H1 (cell line): Measurements from ENCODE around the gene GNB1. TPM values are rescaled to one million over a fixed set of nuclear protein-coding genes. Genes with fewer than 3 reads are reported as not detected.

Experiments
- CTCF ChIA-PET: fragments of 300-600 bp; sonication (Branson Sonifier 250); formaldehyde crosslinking; loops from one replicate; lab custom pipeline; 2021; ENCODE audit not compliant: partially characterized antibody; lab: Charles Lee
- POLR2A ChIA-PET: fragments of 300-600 bp; sonication (Branson Sonifier 250); formaldehyde crosslinking; loops from one replicate; lab custom pipeline; 2021; ENCODE audit warnings: inconsistent platforms; ENCODE audit not compliant: partially characterized antibody; lab: Charles Lee
- DNase-seq, 2 experiments: peaks; one replicate each; pipeline versions ENCODE4 v3.0.0 to v3.0.0-alpha.2; 2010 to 2022; ENCODE audit warnings: low spot score in 2 of 2, low read depth in 1 of 2, mixed read lengths in 1 of 2
- FAIRE-seq: peaks from 2 replicates; lab custom pipeline; 2011; peaks lifted over from hg19 to GRCh38; lab: Jason Lieb, UNC
- H2AFZ ChIP-seq: 2 replicates; pipeline ENCODE4 v1.8.1; 2012; ENCODE audit warnings: low read length, inconsistent platforms
- H2AK5ac ChIP-seq: 2 replicates; pipeline ENCODE4 v1.6.1; 2013; ENCODE audit warnings: low read depth, low read length
- H2BK120ac ChIP-seq: replicated peaks from 2 replicates; pipeline ENCODE3; 2013; ENCODE audit warnings: low read depth, low read length, inconsistent platforms
- H2BK12ac ChIP-seq: 2 replicates; pipeline ENCODE4 v1.6.1; 2013; ENCODE audit warnings: low read depth, low read length
- H2BK15ac ChIP-seq: 2 replicates; pipeline ENCODE4 v1.6.1; 2013; ENCODE audit warnings: low read length
- H2BK20ac ChIP-seq: 2 replicates; pipeline ENCODE4 v1.6.1; 2013; ENCODE audit warnings: low read length
- H2BK5ac ChIP-seq: 2 replicates; pipeline ENCODE4 v1.6.1; 2013; ENCODE audit warnings: low read depth, low read length
- H3K14ac ChIP-seq: 2 replicates; pipeline ENCODE4 v1.6.1; 2013; ENCODE audit warnings: inconsistent platforms; ENCODE audit not compliant: insufficient read length
- H3K18ac ChIP-seq: 2 replicates; pipeline ENCODE4 v1.6.1; 2013; ENCODE audit warnings: low read length; ENCODE audit errors: extremely low read depth
- H3K23ac ChIP-seq: 2 replicates; pipeline ENCODE4 v1.6.1; 2013; ENCODE audit warnings: inconsistent platforms; ENCODE audit not compliant: insufficient read length
- H3K23me2 ChIP-seq: 2 replicates; pipeline ENCODE4 v1.6.1; 2013; ENCODE audit warnings: low read depth, low read length
- H3K27ac ChIP-seq: 2 replicates; pipeline ENCODE4 v1.6.1; 2011; ENCODE audit warnings: low read depth, low read length, inconsistent platforms
- H3K27me3 ChIP-seq, 4 experiments: replicated peaks in 1 of 4; 1 replicate in 1 of 4; 2 replicates in 3 of 4; pipeline versions ENCODE4 v1.6.1 to v1.8.1; 2011 to 2013; ENCODE audit warnings: low read length in 3 of 4, mild to moderate bottlenecking in 3 of 4, inconsistent platforms in 2 of 4, mixed read lengths in 2 of 4, moderate library complexity in 1 of 4; ENCODE audit not compliant: control insufficient read depth in 3 of 4, insufficient read depth in 3 of 4; ENCODE audit errors: extremely low read depth in 1 of 4
- H3K36me3 ChIP-seq, 4 experiments: 2 replicates each; pipeline versions ENCODE4 v1.6.1 to v1.8.1; 2011 to 2013; ENCODE audit warnings: mild to moderate bottlenecking in 4 of 4, low read length in 3 of 4, moderate library complexity in 2 of 4, control low read depth in 1 of 4, inconsistent platforms in 1 of 4; ENCODE audit not compliant: insufficient read depth in 4 of 4, control insufficient read depth in 2 of 4
- H3K4ac ChIP-seq: replicated peaks from 2 replicates; pipeline ENCODE3; 2013; ENCODE audit warnings: low read length, low read depth, mixed read lengths, inconsistent platforms; ENCODE audit not compliant: insufficient read length
- H3K4me1 ChIP-seq, 4 experiments: replicated peaks in 1 of 4; 1 replicate in 1 of 4; 2 replicates in 3 of 4; pipeline versions ENCODE4 v1.6.1 to v1.8.1; 2011 to 2013; ENCODE audit warnings: low read length in 3 of 4, inconsistent platforms in 2 of 4, mixed read lengths in 1 of 4; ENCODE audit not compliant: insufficient read depth in 4 of 4, control insufficient read depth in 3 of 4
- H3K4me2 ChIP-seq, 2 experiments: 2 replicates each; pipeline versions ENCODE4 v1.6.1 to v1.8.1; 2011 to 2013; ENCODE audit warnings: low read depth in 2 of 2, low read length in 2 of 2, control low read depth in 1 of 2, inconsistent platforms in 1 of 2, mild to moderate bottlenecking in 1 of 2; ENCODE audit not compliant: insufficient read depth in 1 of 2
- H3K4me3 ChIP-seq, 4 experiments: fragments of 200-600, 300-600 bp in 1 of 4; sonication (generic), shearing (Covaris generic), sonication (Bioruptor Twin) in 1 of 4; 2 replicates each; pipeline versions ENCODE4 v1.5.1 to v1.8.1; 2011 to 2016; ENCODE audit warnings: low read length in 4 of 4, low read depth in 3 of 4, control low read depth in 2 of 4, inconsistent platforms in 2 of 4, mild to moderate bottlenecking in 2 of 4, mixed read lengths in 1 of 4, moderate library complexity in 1 of 4; ENCODE audit not compliant: insufficient read depth in 2 of 4; ENCODE audit errors: extremely low read depth in 1 of 4
- H3K56ac ChIP-seq: replicated peaks from 2 replicates; pipeline ENCODE3; 2013; ENCODE audit warnings: low read depth, mild to moderate bottlenecking, mixed read lengths, low read length, inconsistent platforms; ENCODE audit not compliant: insufficient read length
- H3K79me1 ChIP-seq: 2 replicates; pipeline ENCODE4 v1.6.1; 2013; ENCODE audit warnings: low read depth, low read length, control low read depth
- H3K79me2 ChIP-seq, 2 experiments: 2 replicates each; pipeline versions ENCODE4 v1.6.1 to v1.8.1; 2012 to 2013; ENCODE audit warnings: low read length in 2 of 2, mild to moderate bottlenecking in 2 of 2, inconsistent platforms in 1 of 2; ENCODE audit not compliant: insufficient read depth in 2 of 2, control insufficient read depth in 1 of 2
- H3K9ac ChIP-seq, 4 experiments: replicated peaks in 1 of 4; 1 replicate in 1 of 4; 2 replicates in 3 of 4; pipeline versions ENCODE4 v1.6.1 to v1.8.1; 2011 to 2013; ENCODE audit warnings: low read depth in 3 of 4, low read length in 3 of 4, control low read depth in 2 of 4, mild to moderate bottlenecking in 2 of 4, moderate library complexity in 2 of 4, inconsistent platforms in 1 of 4; ENCODE audit errors: extremely low read depth in 1 of 4
- H3K9me3 ChIP-seq, 2 experiments: 2 replicates each; pipeline versions ENCODE4 v1.6.1 to v1.8.1; 2012 to 2013; ENCODE audit warnings: mild to moderate bottlenecking in 2 of 2, moderate library complexity in 2 of 2, control low read depth in 1 of 2, inconsistent platforms in 1 of 2, low read depth in 1 of 2, low read length in 1 of 2, mixed read lengths in 1 of 2; ENCODE audit not compliant: insufficient read depth in 2 of 2
- H4K20me1 ChIP-seq, 2 experiments: replicated peaks in 1 of 2; 2 replicates each; pipeline versions ENCODE3 to v1.8.1; 2011 to 2013; ENCODE audit warnings: inconsistent platforms in 2 of 2, low read length in 2 of 2, mild to moderate bottlenecking in 1 of 2; ENCODE audit not compliant: insufficient read depth in 2 of 2, control insufficient read depth in 1 of 2
- H4K5ac ChIP-seq: 2 replicates; pipeline ENCODE4 v1.6.1; 2013; ENCODE audit warnings: low read length, low read depth, mixed read lengths, inconsistent platforms; ENCODE audit not compliant: insufficient read length
- H4K8ac ChIP-seq: 2 replicates; pipeline ENCODE4 v1.8.0; 2013; ENCODE audit warnings: mild to moderate bottlenecking, moderate library complexity, low read length, inconsistent platforms; ENCODE audit not compliant: insufficient read depth; ENCODE audit errors: extremely low read depth
- H4K91ac ChIP-seq: replicated peaks from 2 replicates; pipeline ENCODE3; 2013; ENCODE audit warnings: low read length, mixed read lengths, inconsistent platforms; ENCODE audit not compliant: insufficient read length
- CBX5 ChIP-seq: fragments of 300-800, 300-1000 bp; sonication (generic); IDR thresholded peaks from 2 replicates; pipeline ENCODE4 v1.7.1; 2016; ENCODE audit warnings: antibody characterized with exemption, low read length, low read depth
- CEBPB ChIP-seq: IDR thresholded peaks from 2 replicates; pipeline ENCODE4 v1.6.1; 2012; ENCODE audit warnings: low read depth, low read length
- CHD2 ChIP-seq: IDR thresholded peaks from 2 replicates; pipeline ENCODE4 v1.6.1; 2012; ENCODE audit warnings: low read length, improper control_type of control experiment
- NRF1 ChIP-seq: IDR thresholded peaks from 2 replicates; pipeline ENCODE4 v1.6.1; 2011; ENCODE audit warnings: mild to moderate bottlenecking, low read depth, low read length, improper control_type of control experiment
- POLR2AphosphoS5 ChIP-seq: IDR thresholded peaks from 2 replicates; pipeline ENCODE4 v1.6.1; 2011; ENCODE audit warnings: low read depth, low read length
- RBBP5 ChIP-seq: IDR thresholded peaks from 2 replicates; pipeline ENCODE4 v1.7.1; 2012; ENCODE audit warnings: low read depth, mild to moderate bottlenecking, inconsistent platforms, low read length, moderate library complexity, borderline replicate concordance
- RFX5 ChIP-seq: IDR thresholded peaks from 2 replicates; pipeline ENCODE4 v1.6.1; 2011; ENCODE audit warnings: low read depth, low read length, improper control_type of control experiment, borderline replicate concordance
- SAP30 ChIP-seq: fragments of 300-600 bp; sonication (generic); IDR thresholded peaks from 2 replicates; pipeline ENCODE4 v1.7.1; 2012; ENCODE audit warnings: low read length, moderate library complexity, mild to moderate bottlenecking, inconsistent platforms; ENCODE audit not compliant: insufficient read depth, insufficient replicate concordance
- SIRT6 ChIP-seq: IDR thresholded peaks from one replicate; pipeline ENCODE4 v1.7.1; 2012; ENCODE audit warnings: low read length, inconsistent platforms
- TCF12 ChIP-seq: IDR thresholded peaks from 2 replicates; pipeline ENCODE4 v1.6.1; 2011; ENCODE audit warnings: low read depth, mild to moderate bottlenecking, low read length
- WGBS, 2 experiments: shearing (Covaris generic) in 1 of 2; methylation state at CpG; one replicate each; pipeline versions ENCODE4 v1.1.6 to v1.1.7; 2013 to 2015; ENCODE audit warnings: low lambda C conversion rate in 2 of 2, mixed read lengths in 2 of 2, inconsistent platforms in 1 of 2, low coverage in 1 of 2, missing lambda C conversion rate in 1 of 2; ENCODE audit not compliant: insufficient replicate concordance in 2 of 2, insufficient coverage in 1 of 2, insufficient read length in 1 of 2; ENCODE audit errors: extremely low coverage in 1 of 2, missing lambda C conversion rate in 1 of 2; 5-methylcytosine and 5-hydroxymethylcytosine counted together
- polyA plus RNA-seq, 7 experiments: library from polyadenylated mRNA; depleted of rRNA in 3 of 7; stranded (reverse) in 5 of 7; unstranded in 2 of 7; fragments of >200 nt in 5 of 7; fragments of 200-250 nt in 2 of 7; gene quantifications; 1 replicate in 5 of 7; 2 replicates in 1 of 7; 4 replicates in 1 of 7; pipeline versions ENCODE4 v1.2.1 to v1.2.3, GENCODE V29; 2011 to 2013; ENCODE audit warnings: missing spikeins in 2 of 7, mixed read lengths in 2 of 7
- total RNA-seq: library from RNA; stranded (reverse); fragmentation: NEBNext Ultra II Directional; extraction: Animal tissue kit (Norgen Biotek cat#: 25700); gene quantifications from 2 replicates; pipeline ENCODE4 v1.2.1, GENCODE V29; 2021
- TF ChIP-seq, protein P1 (sequence below): IDR thresholded peaks from 2 replicates; pipeline ENCODE4 v1.6.1; 2011; ENCODE audit warnings: low read depth, mild to moderate bottlenecking, low read length; ENCODE audit not compliant: insufficient read depth
- TF ChIP-seq, protein P2 (sequence below): IDR thresholded peaks from 2 replicates; pipeline ENCODE4 v1.6.1; 2012; ENCODE audit warnings: inconsistent platforms

GNB1 gene
- total and polyA plus RNA-seq, 2 of the 8 experiments (the other 6 are each of a cell fraction or from before 2014, with no cell fraction given), result 343 to 382 TPM

DNA sequence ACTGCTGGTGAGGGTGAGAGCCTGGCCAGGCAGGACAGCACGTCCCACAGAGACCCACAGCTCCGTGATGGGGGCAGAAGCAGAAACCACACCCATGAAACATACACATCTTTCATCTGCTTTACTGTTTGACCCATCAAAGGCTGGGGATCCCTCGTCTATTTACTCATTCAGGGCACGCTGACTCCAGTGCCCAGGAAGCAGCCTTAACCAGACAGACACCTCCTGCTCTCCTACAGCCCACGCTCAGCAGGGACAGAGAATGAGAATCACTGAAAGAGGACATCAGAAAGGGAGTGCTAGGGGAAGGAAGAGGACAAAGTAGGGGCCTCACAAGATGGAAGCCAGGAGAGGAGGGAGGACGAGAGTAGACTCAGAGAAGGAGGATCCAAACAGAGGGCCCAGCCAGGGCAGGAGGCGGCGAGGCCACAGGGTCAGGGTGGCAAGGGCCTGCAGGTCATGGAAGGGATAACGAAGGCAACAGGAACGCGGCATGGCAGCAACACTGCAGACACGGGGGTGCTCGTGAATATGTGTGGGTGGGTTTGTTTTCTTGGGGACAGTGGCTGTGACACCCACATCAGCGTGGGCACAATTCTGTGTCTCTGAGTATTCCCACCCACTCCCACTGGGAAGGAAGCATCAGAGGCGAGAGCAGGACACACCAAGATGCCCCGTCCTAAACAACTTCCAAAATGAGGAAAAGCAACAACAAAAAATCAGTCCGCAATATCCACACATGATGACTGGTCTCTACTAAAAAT, 97.2 kb downstream of the GNB1 start:
- no peak overlapping the region for H2BK12ac ChIP-seq
- no peak overlapping the region for H2BK15ac ChIP-seq
- FAIRE-seq, result no peak
- no peak overlapping the region for H2BK20ac ChIP-seq
- no peak overlapping the region for H3K4me3 ChIP-seq
- peaks cover 16 to 20% of the 10 kb centered on the region in 2 experiments for H4K20me1 ChIP-seq
- H3K9ac ChIP-seq, result no peak overlapping the region
- H2AFZ ChIP-seq, result no peak overlapping the region
- WGBS, 2 experiments, result 90% methylated on average over 17 of the region's 17 CpGs; no CpG with 5 or more reads in 1 of the 2 experiments
- H3K56ac ChIP-seq, result no peak overlapping the region
- peaks cover 0 to 7% of the 10 kb centered on the region in 2 experiments; a peak in 1 of 4 replicates for H3K79me2 ChIP-seq
- H3K4me2 ChIP-seq, result no peak overlapping the region
- H3K18ac ChIP-seq, result no peak overlapping the region
- no peak overlapping the region for H3K4ac ChIP-seq
- no peak overlapping the region; the same call in 1 of the 2 replicates for H3K27ac ChIP-seq
- H3K79me1 ChIP-seq, result peaks cover 15% of the 10 kb centered on the region
- H4K8ac ChIP-seq, result no peak overlapping the region
- no peak overlapping the region for H3K14ac ChIP-seq
- H2BK5ac ChIP-seq, result no peak overlapping the region
- no peak overlapping the region for H4K5ac ChIP-seq
- H2BK120ac ChIP-seq, result no peak overlapping the region
- H2AK5ac ChIP-seq, result no peak overlapping the region
- peaks cover 34 to 69% (median 51%) of the 10 kb centered on the region in 4 experiments for H3K36me3 ChIP-seq
- no peaks in the 10 kb centered on the region for H3K9me3 ChIP-seq
- no peak overlapping the region for H3K23ac ChIP-seq
- DNase-seq, result no peak
- H3K23me2 ChIP-seq, result no peaks in the 10 kb centered on the region
- no peak overlapping the region for H4K91ac ChIP-seq
- no peaks in the 10 kb centered on the region for H3K4me1 ChIP-seq
- no peaks in the 10 kb centered on the region for H3K27me3 ChIP-seq
- CTCF ChIA-PET, result interaction anchor here (0.9 to 1.0 kb wide), 3 partner anchors 35 to 112 kb away, joined by 3 read pairs; no protein-coding TSS in a partner anchor
- POLR2A ChIA-PET, result interaction anchor here (1.0 kb wide), 1 partner anchor 11 kb away, joined by 5 read pairs; no protein-coding TSS in a partner anchor
- TF ChIP-seq CBX5 (no peak), SIRT6 (no peak), SAP30 (no peak), CEBPB (no peak), RFX5 (no peak), RBBP5 (no peak), POLR2AphosphoS5 (no peak), NRF1 (no peak), CHD2 (no peak), TCF12 (no peak)
- TF ChIP-seq, protein P1, sequence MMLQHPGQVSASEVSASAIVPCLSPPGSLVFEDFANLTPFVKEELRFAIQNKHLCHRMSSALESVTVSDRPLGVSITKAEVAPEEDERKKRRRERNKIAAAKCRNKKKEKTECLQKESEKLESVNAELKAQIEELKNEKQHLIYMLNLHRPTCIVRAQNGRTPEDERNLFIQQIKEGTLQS, result no peak
- TF ChIP-seq, protein P2, sequence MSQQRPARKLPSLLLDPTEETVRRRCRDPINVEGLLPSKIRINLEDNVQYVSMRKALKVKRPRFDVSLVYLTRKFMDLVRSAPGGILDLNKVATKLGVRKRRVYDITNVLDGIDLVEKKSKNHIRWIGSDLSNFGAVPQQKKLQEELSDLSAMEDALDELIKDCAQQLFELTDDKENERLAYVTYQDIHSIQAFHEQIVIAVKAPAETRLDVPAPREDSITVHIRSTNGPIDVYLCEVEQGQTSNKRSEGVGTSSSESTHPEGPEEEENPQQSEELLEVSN, result no peak
